ENCODE measurements around the gene UBAP1L.

- TF ChIP-seq EZH2phosphoT487 (IDR thresholded peaks at IDR 0.05; ENCODE audit: insufficient read depth, low read depth) (no peak), EZH2 (IDR thresholded peaks at IDR 0.05; ENCODE audit: insufficient read depth, poor library complexity, severe bottlenecking) (no peak)
Measured at GRCh38 chr15:65099336-65099735, 15.7 kb downstream of the UBAP1L start.
